ENCODE data around the gene TSC1.

GRCh38 chr9:132969783-132970182, 25.4 kb upstream of the TSC1 start:
- TF ChIP-seq CTCF (IDR thresholded peaks at IDR 0.05) (no peak), POLR2AphosphoS5 (IDR thresholded peaks at IDR 0.05) (no peak), EP300 (IDR thresholded peaks at IDR 0.05) (no peak)

Data from suprapubic skin (tissue), 4 donors.